Measurements from ENCODE around the gene ESX1.
"Not testable (repeated sequence)": the region's sequence is repeated elsewhere in the genome, so short reads cannot be mapped to it uniquely, and the experiment has no call there.

The ESX1 gene

GRCh38 chrX:104254442-104255115 is at the start of gene ESX1:
Gene ESX1, minus strand, starts transcription at chrX:104254933. Its CDS starts 84 bp downstream, at chrX:104254849.
- no peak for DNase-seq

GRCh38 chrX:104295636-104296035 is 40.9 kb upstream of the ESX1 start:
- DNase-seq = no peak

GRCh38 chrX:104288961-104289360 is 34.2 kb upstream of the ESX1 start:
- DNase-seq = no peak

GRCh38 chrX:104288269-104288668 is 33.5 kb upstream of the ESX1 start:
- DNase-seq = no peak

- DNase-seq = no peak
These were observed 30.5 kb upstream of the ESX1 start for GRCh38 chrX:104285201-104285600.

GRCh38 chrX:104284507-104284906 is 29.8 kb upstream of the ESX1 start:
- DNase-seq = no peak

GRCh38 chrX:104282166-104282725 is 27.5 kb upstream of the ESX1 start:
- no peak for DNase-seq

- no peak for DNase-seq
These were observed 26.8 kb upstream of the ESX1 start for GRCh38 chrX:104281564-104281963.

- DNase-seq = no peak
These were observed 25.9 kb upstream of the ESX1 start for GRCh38 chrX:104280609-104281008.

GRCh38 chrX:104270916-104271512 is 16.3 kb upstream of the ESX1 start:
- peak; percentile 9 for DNase-seq

GRCh38 chrX:104270212-104270611 is 15.5 kb upstream of the ESX1 start:
- no peak for DNase-seq

- DNase-seq = no peak
These were observed 732 bp upstream of the ESX1 start for GRCh38 chrX:104255465-104255864.

- no peak for DNase-seq
These were observed 929 bp downstream of the ESX1 start for GRCh38 chrX:104253567-104254441.

- DNase-seq = no peak
These were observed 4.3 kb downstream of the ESX1 start for GRCh38 chrX:104250470-104250869.

GRCh38 chrX:104230060-104230459 is 24.7 kb downstream of the ESX1 start:
- not testable (repeated sequence) for DNase-seq

- no peak for DNase-seq
These were observed 43.5 kb downstream of the ESX1 start for GRCh38 chrX:104211187-104211586.

- no peak for DNase-seq
These were observed 49.2 kb downstream of the ESX1 start for GRCh38 chrX:104205548-104205947.
